ENCODE measurements around the gene HES7.

GRCh38 chr17:8075081-8075480 lies 48.8 kb downstream of the HES7 start:
- TF ChIP-seq REST (IDR thresholded peaks at IDR 0.05; ENCODE audit: low read depth, low read length) (no peak), EP300 (IDR thresholded peaks at IDR 0.05; ENCODE audit: borderline replicate concordance in 1 of 2, low read depth in 1 of 2, low read length in 1 of 2) (no peak), EZH2phosphoT487 (IDR thresholded peaks at IDR 0.05; ENCODE audit: borderline replicate concordance, low read depth) (no peak), MXI1 (IDR thresholded peaks at IDR 0.05; ENCODE audit: low read depth, low read length) (no peak), CTCF (IDR thresholded peaks at IDR 0.05) (no peak), ELF1 (IDR thresholded peaks at IDR 0.05) (no peak), FOSL2 (IDR thresholded peaks at IDR 0.05; ENCODE audit: borderline replicate concordance, low read depth) (no peak), TAF1 (IDR thresholded peaks at IDR 0.05; ENCODE audit: borderline replicate concordance, low read depth, low read length) (no peak), GABPA (IDR thresholded peaks at IDR 0.05; ENCODE audit: low read depth) (no peak), POLR2AphosphoS5 (IDR thresholded peaks at IDR 0.05; ENCODE audit: low read depth, low read length) (no peak)

Data from SK-N-SH (cell line).